ENCODE results near the gene STMN1. TPM values are rescaled to one million over a fixed set of nuclear protein-coding genes. Genes with fewer than 3 reads are reported as not detected.
"Not testable (repeated sequence)": the region's sequence is repeated elsewhere in the genome, so short reads cannot be mapped to it uniquely, and the experiment has no call there.

STMN1 gene
- total RNA-seq, 2 donors from 2014 or later = 79.1 to 149 TPM

GRCh38 chr1:25947027-25947426 lies 40.8 kb upstream of the STMN1 start:
- Histone ChIP-seq H3K27ac (no peak overlapping the region), H3K27me3 (no peaks in the 10 kb centered on the region), H3K9me3 (no peaks in the 10 kb centered on the region), H3K4me3 (no peak overlapping the region), H3K36me3 (no peaks in the 10 kb centered on the region), H3K4me1 (no peaks in the 10 kb centered on the region), H3K9ac (ENCODE audit: low read depth in 2 of 2, low read length in 2 of 2) (no peak overlapping the region)
- no peak for TF ChIP-seq CTCF (IDR thresholded peaks at IDR 0.05)
- intact Hi-C loops (cut with DNase I) = no loop called here
- DNase-seq = no peak

GRCh38 chr1:25945761-25946160 lies 39.5 kb upstream of the STMN1 start:
- H3K27me3 ChIP-seq = no peaks in the 10 kb centered on the region
- intact Hi-C loops (cut with DNase I) = no loop called here
- H3K4me1 ChIP-seq = no peaks in the 10 kb centered on the region
- no peaks in the 10 kb centered on the region for H3K9me3 ChIP-seq
- no peak overlapping the region for H3K9ac ChIP-seq (ENCODE audit: low read depth in 2 of 2, low read length in 2 of 2)
- no peak for DNase-seq
- no peak overlapping the region for H3K4me3 ChIP-seq
- no peaks in the 10 kb centered on the region for H3K36me3 ChIP-seq
- no peak overlapping the region for H3K27ac ChIP-seq
- TF ChIP-seq CTCF (IDR thresholded peaks at IDR 0.05) = no peak

- no peak for TF ChIP-seq CTCF (IDR thresholded peaks at IDR 0.05)
- no peak overlapping the region for H3K4me3 ChIP-seq
- H3K9me3 ChIP-seq = no peaks in the 10 kb centered on the region
- no peaks in the 10 kb centered on the region for H3K4me1 ChIP-seq
- no peak overlapping the region for H3K9ac ChIP-seq (ENCODE audit: low read depth in 2 of 2, low read length in 2 of 2)
- H3K27me3 ChIP-seq = no peaks in the 10 kb centered on the region
- no peak overlapping the region for H3K27ac ChIP-seq
- intact Hi-C loops (cut with DNase I) = no loop called here
- no peak for DNase-seq
- no peaks in the 10 kb centered on the region for H3K36me3 ChIP-seq
Observed at GRCh38 chr1:25944986-25945385, 38.8 kb upstream of the STMN1 start.

GRCh38 chr1:25943511-25943910 lies 37.3 kb upstream of the STMN1 start:
- H3K9ac ChIP-seq (ENCODE audit: low read depth in 2 of 2, low read length in 2 of 2); H3K36me3 ChIP-seq; H3K9me3 ChIP-seq; intact Hi-C loops (cut with DNase I); DNase-seq; H3K4me1 ChIP-seq; H3K27ac ChIP-seq; H3K27me3 ChIP-seq; H3K4me3 ChIP-seq: not testable (repeated sequence)

GRCh38 chr1:25936947-25937346 lies 30.7 kb upstream of the STMN1 start:
- Histone ChIP-seq H3K27ac (no peak overlapping the region), H3K4me3 (no peak overlapping the region), H3K9ac (ENCODE audit: low read depth in 2 of 2, low read length in 2 of 2) (no peak overlapping the region), H3K9me3 (no peaks in the 10 kb centered on the region), H3K27me3 (no peaks in the 10 kb centered on the region), H3K4me1 (no peaks in the 10 kb centered on the region), H3K36me3 (no peaks in the 10 kb centered on the region)
- DNase-seq = no peak
- intact Hi-C loops (cut with DNase I) = no loop called here
- TF ChIP-seq CTCF (IDR thresholded peaks at IDR 0.05) = no peak

- Histone ChIP-seq H3K9ac (ENCODE audit: low read depth in 2 of 2, low read length in 2 of 2) (no peak overlapping the region), H3K27ac (no peak overlapping the region), H3K4me1 (no peaks in the 10 kb centered on the region), H3K36me3 (no peaks in the 10 kb centered on the region), H3K9me3 (no peaks in the 10 kb centered on the region), H3K4me3 (no peak overlapping the region), H3K27me3 (no peaks in the 10 kb centered on the region)
- TF ChIP-seq CTCF (IDR thresholded peaks at IDR 0.05) = no peak
- DNase-seq = no peak
- intact Hi-C loops (cut with DNase I) = no loop called here
Observed at GRCh38 chr1:25933479-25934365, 27.5 kb upstream of the STMN1 start.

GRCh38 chr1:25932811-25933400 lies 26.7 kb upstream of the STMN1 start:
- H3K4me1 ChIP-seq; H3K27ac ChIP-seq; H3K4me3 ChIP-seq; intact Hi-C loops (cut with DNase I); H3K9ac ChIP-seq (ENCODE audit: low read depth in 2 of 2, low read length in 2 of 2); H3K9me3 ChIP-seq; H3K27me3 ChIP-seq; DNase-seq; H3K36me3 ChIP-seq: not testable (repeated sequence)
